GM19372 (cell line): ENCODE results near the gene KRT36.

ENCODE experiments used
- ATAC-seq: cut with Tn5 transposase; IDR thresholded peaks from one replicate; pipeline ENCODE4 v1.9.1; 2021; ENCODE audit warnings: mild to moderate bottlenecking, low read depth, moderate library complexity; ENCODE audit not compliant: unreplicated experiment

Gene KRT36

GRCh38 chr17:41444186-41444585, 45.5 kb downstream of the KRT36 start:
- ATAC-seq, result no peak

DNA sequence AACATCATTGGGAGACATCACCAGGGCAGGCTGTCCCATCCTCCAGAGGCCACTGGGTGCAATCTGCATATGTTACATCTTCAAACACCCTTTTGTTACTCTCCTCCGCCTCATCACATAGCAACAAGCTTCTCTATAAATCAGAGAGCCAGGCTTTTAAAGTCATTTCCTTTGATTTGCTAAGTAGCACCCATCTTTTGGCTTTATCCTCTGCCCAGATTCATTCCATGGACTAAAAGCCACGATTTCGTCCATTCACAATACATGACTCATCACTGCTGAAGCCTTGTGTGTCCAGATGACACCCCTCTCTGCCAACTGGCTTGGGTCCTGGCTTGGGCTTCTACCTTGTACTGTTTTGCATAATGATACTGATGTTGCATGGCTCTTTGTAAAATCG, 47.0 kb downstream of the KRT36 start:
- ATAC-seq, result no peak

DNA sequence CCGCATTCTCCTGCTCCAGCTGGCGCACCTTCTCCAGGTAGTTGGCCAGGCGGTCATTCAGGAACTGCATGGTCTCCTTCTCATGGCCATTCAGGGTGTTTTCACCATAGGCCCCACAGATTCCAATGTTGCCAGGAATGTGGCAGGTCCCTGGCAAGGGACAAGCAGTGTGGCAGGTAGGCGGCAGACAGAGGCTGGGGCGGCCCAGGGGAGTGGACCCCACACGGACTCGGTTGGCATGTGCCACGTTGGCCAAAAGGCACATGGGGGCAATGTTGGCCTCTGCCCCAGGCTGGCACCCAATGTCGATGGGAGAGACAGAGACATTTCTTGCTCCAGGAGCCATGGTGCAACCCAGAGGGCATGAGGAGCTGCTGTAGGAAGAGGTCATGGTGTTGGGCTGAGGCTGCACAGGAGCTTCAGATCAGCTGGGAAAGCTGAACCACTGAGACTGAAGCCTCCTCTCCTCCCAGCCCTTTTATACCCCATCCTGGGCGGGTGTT, 49.1 kb downstream of the KRT36 start, which contains the start of gene KRT38:
KRT38 (minus strand) TSS at position 453 of the 503 bp plus-strand sequence; CDS start at position 391, 62 bp downstream.
- no peak for ATAC-seq

DNA sequence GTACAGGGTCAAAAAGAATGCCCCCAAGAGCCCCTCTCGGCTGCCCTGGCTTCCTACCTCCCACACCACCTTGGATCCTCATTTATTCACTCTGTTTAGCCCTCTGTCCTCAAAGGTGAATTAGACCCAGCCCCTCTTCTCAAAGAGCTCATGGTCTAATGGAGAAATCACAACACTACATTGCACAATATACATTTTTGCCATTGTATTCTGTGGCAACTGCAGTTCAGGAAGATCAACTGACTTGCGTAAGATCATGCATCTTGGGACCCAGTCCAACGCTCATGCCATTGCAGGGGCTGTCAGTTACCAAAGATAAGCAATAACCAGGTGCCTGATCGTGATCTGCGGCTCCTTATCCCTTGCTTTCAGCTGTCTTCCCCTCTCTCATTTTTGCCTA, 50.3 kb downstream of the KRT36 start:
- no peak for ATAC-seq

- no peak for ATAC-seq
Measured at GRCh38 chr17:41437769-41438168, 51.9 kb downstream of the KRT36 start.

DNA sequence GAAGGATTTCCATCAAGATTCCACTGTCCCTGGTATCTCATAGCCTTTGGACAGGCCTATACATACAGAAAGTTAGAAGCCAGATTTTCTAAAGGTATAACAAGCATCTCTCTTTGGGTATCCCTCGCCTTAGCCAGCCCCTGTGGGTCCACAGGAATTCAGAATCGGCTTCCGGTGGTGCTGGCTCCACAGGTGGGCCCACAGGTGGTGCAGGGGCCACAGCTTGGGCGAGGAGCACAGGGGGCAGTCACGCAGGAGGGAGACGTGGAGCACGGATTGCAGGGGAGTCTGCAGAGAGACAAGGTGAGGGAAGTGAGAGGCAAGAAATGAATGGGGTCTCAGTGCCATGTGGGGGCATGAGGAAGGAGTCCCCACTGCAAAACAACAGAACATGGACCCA, 52.5 kb downstream of the KRT36 start:
- ATAC-seq, result no peak
